ENCODE data around the gene DLG5. TPM values are rescaled to one million over a fixed set of nuclear protein-coding genes. Genes with fewer than 3 reads are reported as not detected.

The DLG5 gene
- total and polyA plus RNA-seq, 2 experiments from 2014 or later: 15.5 to 29.3 TPM

GRCh38 chr10:77921395-77921794 lies 5.2 kb downstream of the DLG5 start:
- Histone ChIP-seq H3K9me3 (ENCODE audit: low read depth) (no peaks in the 10 kb centered on the region), H3K4me1 (ENCODE audit: insufficient read depth) (peaks cover 29% of the 10 kb centered on the region), H2AFZ (no peak overlapping the region), H3K27me3 (no peaks in the 10 kb centered on the region), H3K36me3 (replicated peaks; ENCODE audit: insufficient read depth, low read depth) (no peaks in the 10 kb centered on the region), H3K79me2 (peaks cover 95% of the 10 kb centered on the region), H3K4me3 (no peak overlapping the region), H3K4me2 (no peak overlapping the region), H3K9me2 (replicated peaks; ENCODE audit: insufficient read depth) (no peaks in the 10 kb centered on the region), H3K27ac (no peak overlapping the region), H4K20me1 (ENCODE audit: insufficient read depth, poor library complexity, severe bottlenecking) (peaks cover 53% of the 10 kb centered on the region)
- TF ChIP-seq CTCF (IDR thresholded peaks at IDR 0.05; ENCODE audit: poor library complexity) (no peak), EZH2phosphoT487 (IDR thresholded peaks at IDR 0.05; ENCODE audit: low read depth, severe bottlenecking, unreplicated experiment) (no peak), EZH2 (IDR thresholded peaks at IDR 0.05; ENCODE audit: borderline replicate concordance) (no peak)
- DNase-seq (ENCODE audit: low spot score): no peak
- WGBS (ENCODE audit: low lambda C conversion rate, missing lambda C conversion rate): 84% methylated on average over 7 of the region's 7 CpGs

GRCh38 chr10:77920495-77920894 lies 6.1 kb downstream of the DLG5 start:
- Histone ChIP-seq H3K79me2 (peaks cover 99% of the 10 kb centered on the region), H4K20me1 (ENCODE audit: insufficient read depth, poor library complexity, severe bottlenecking) (peaks cover 59% of the 10 kb centered on the region), H3K36me3 (replicated peaks; ENCODE audit: insufficient read depth, low read depth) (no peaks in the 10 kb centered on the region), H3K9me3 (ENCODE audit: low read depth) (no peaks in the 10 kb centered on the region), H3K27me3 (no peaks in the 10 kb centered on the region), H2AFZ (no peak overlapping the region), H3K4me3 (no peak overlapping the region), H3K9me2 (replicated peaks; ENCODE audit: insufficient read depth) (no peaks in the 10 kb centered on the region), H3K4me1 (ENCODE audit: insufficient read depth) (peaks cover 29% of the 10 kb centered on the region), H3K4me2 (no peak overlapping the region), H3K27ac (peak overlapping the region; percentile 81)
- no peak for DNase-seq (ENCODE audit: low spot score)
- 72% methylated on average over 4 of the region's 4 CpGs for WGBS (ENCODE audit: low lambda C conversion rate, missing lambda C conversion rate)
- TF ChIP-seq EZH2phosphoT487 (IDR thresholded peaks at IDR 0.05; ENCODE audit: low read depth, severe bottlenecking, unreplicated experiment) (no peak), CTCF (IDR thresholded peaks at IDR 0.05; ENCODE audit: poor library complexity) (no peak), EZH2 (IDR thresholded peaks at IDR 0.05; ENCODE audit: borderline replicate concordance) (no peak)

GRCh38 chr10:77919713-77920108 lies 6.8 kb downstream of the DLG5 start:
- H3K27me3 ChIP-seq: no peaks in the 10 kb centered on the region
- no peaks in the 10 kb centered on the region for H3K9me3 ChIP-seq (ENCODE audit: low read depth)
- H4K20me1 ChIP-seq (ENCODE audit: insufficient read depth, poor library complexity, severe bottlenecking): peaks cover 59% of the 10 kb centered on the region
- no peak overlapping the region for H2AFZ ChIP-seq
- WGBS (ENCODE audit: low lambda C conversion rate, missing lambda C conversion rate): 52% methylated on average over 4 of the region's 4 CpGs
- H3K9me2 ChIP-seq (replicated peaks; ENCODE audit: insufficient read depth): no peaks in the 10 kb centered on the region
- H3K4me3 ChIP-seq: no peak overlapping the region
- no peak overlapping the region for H3K4me2 ChIP-seq
- H3K27ac ChIP-seq: peak overlapping the region; percentile 81
- no peaks in the 10 kb centered on the region for H3K36me3 ChIP-seq (replicated peaks; ENCODE audit: insufficient read depth, low read depth)
- DNase-seq (ENCODE audit: low spot score): peak; percentile 61
- TF ChIP-seq EZH2 (IDR thresholded peaks at IDR 0.05; ENCODE audit: borderline replicate concordance) (no peak), CTCF (IDR thresholded peaks at IDR 0.05; ENCODE audit: poor library complexity) (no peak), EZH2phosphoT487 (IDR thresholded peaks at IDR 0.05; ENCODE audit: low read depth, severe bottlenecking, unreplicated experiment) (no peak)
- peaks cover 100% of the 10 kb centered on the region for H3K79me2 ChIP-seq
- H3K4me1 ChIP-seq (ENCODE audit: insufficient read depth): peaks cover 24% of the 10 kb centered on the region
